NCI-H510A (cell line): ENCODE results near the gene C18orf63.
A peak's percentile ranks its signal among the peaks of the same experiment; 100 is the strongest.
"Not testable (repeated sequence)": the region's sequence is repeated elsewhere in the genome, so short reads cannot be mapped to it uniquely, and the experiment has no call there.

Experiments
- DNase-seq: peaks from one replicate; lab custom pipeline; 2025; lab: John Stamatoyannopoulos, UW

The C18orf63 gene

DNA sequence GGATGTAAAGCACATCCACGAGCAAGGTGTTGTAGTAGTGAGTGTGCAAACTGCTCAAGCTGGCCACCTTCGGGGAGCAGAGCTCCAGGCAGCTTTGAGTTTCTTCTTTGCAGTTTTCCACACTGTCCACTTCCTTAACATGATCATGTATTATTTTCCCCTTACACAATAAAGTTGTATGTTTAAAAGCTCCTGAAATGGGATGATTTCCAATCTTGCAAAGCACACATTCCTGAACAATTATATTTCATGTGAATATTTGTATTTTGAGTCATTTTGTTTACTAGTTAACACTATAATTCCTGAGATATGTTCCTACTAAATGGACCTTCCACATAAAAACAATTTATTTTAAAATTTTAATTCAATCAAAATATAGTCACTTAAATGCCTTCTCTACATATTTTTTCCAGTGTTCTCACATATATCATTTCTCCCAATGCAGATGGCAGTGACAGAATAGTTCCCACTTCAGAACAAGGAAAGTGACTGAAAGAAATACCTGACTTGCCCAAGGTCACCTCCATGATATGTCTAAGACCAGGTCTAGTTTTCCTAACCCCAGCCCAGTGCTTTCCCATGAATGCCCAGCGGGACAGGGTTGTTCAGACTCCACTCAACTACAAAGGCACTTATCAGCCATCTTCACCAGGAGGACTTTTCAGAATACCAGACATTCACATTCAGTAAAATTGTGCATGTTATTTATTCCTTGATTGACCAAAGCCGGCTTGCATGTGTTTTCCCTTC lies 29.4 kb upstream of the C18orf63 start:
- no peak for DNase-seq

DNA sequence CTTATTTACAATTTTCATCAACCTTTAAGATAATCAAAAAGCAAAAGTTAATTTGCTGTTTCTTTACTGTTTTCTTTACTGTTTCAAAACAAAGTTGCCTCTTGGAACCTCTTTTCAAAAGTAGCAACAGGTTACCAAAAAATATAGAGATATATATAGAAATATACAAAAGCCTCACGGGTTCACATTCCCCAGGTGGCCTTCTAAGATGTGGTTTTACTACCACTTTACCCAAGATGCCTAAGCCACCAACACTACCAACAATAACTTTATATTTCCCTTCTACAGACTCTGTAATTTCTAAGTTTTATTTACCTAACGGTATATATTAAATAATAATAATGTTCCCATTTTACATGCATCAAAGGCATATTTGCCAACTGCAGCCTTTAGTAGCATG lies 28.8 kb upstream of the C18orf63 start:
- no peak for DNase-seq

DNA sequence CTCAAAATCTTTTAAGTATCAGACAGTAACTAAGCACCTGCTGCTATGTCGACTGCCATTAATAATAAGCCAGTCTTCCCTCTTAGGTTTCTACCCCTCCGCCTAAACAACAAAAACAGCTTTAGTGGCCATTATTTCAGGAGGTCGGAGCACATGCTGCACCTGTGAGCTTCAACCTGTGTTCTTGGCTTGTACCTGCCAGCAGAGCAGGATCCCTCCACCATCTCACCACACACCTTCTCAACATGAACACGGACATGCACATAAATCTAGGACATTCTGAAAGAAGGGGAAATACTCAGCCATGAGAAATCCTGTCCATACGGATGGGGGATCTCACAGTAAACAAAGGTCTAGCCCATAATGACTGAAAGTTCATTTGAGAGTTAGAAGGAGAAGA lies 27.6 kb upstream of the C18orf63 start:
- no peak for DNase-seq

DNA sequence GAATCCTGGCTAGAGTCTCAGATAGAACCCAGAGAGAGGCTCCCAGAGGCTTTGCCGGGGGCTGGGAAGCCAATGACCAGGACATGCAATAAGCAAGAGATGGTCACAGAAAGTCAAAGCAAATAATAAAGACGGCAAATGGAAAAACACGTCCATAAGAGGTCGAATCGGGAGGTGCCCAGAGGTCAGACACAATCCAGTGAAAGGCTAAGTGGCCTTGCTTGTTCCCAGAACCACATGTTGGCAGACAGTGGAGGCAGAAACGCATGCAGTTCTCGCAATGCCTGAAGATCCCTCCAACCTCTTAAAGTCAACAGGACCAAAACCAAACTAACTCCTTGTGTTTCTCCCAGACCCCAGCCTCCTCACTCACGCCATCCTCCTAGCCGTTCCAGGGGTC lies 26.9 kb upstream of the C18orf63 start:
- no peak for DNase-seq

DNA sequence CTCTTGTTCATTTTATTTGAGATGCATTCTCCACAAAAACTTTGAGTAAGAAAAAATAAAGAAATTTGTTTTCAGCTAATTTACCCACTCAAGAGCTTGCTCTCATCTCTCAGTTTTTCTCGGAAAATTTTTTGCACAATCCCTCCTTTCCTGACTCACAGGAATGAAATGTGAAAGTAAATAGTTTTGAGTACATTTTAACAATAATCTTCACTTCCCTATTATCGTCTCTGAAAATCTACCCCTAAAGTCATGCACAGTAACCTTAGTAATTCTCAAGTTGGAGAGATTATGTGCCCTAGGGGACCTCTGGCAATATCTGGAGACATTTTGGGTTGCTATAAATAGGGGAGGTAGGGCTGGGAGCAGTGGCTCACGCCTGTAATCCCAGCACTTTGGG lies 26.5 kb upstream of the C18orf63 start:
- DNase-seq, result no peak

DNA sequence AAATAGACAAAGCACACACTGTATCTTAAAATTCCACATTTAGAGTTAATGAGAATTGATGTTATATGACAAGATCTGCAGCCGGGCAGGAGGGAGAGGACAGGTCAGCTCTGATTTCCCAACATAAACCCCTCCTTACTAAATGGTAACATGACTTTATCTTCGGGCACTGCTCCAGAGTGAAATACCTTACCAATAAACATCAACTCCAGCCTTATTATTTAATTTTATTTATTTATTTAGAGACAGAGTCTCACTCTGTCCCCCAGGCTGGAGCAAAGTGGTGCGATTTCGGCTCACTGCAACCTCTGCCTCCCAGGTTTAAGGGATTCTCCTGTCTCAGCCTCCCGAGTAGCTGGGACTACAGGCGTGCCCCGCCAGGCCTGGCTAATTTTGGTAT lies 25.6 kb upstream of the C18orf63 start:
- no peak for DNase-seq

DNA sequence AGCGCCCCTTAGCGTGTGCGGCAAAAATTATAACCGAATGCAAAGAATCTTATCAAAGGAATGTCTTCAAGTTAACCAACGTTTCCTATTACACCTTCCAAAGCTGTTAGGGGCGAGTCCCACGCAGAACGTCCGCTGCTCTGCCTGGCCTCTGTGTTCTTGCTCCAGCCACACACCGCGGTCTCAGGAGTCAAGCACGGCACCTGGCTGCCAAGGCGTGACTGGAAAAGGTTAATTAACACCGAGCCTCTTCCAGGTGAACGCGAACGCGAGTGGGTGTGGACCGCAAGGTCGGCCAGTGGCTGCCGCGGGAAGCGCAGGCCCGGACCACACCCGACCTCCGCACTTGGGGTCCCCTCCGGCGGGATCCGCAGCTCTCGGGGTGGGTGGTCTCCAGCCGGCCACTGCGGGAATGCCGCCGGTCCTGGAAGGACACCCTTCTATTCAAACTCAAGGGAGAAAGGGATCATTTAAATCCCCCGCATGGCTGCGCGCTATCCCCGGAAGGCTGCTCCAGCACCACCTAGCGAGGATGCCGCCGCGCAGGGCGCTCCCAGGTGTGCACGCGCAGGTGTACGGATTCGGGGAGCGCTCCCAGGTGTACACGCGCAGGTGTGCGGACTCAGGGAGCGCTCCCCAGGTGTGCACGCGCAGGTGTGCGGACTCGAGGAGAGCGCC lies 24.7 kb upstream of the C18orf63 start:
- DNase-seq, result peak; percentile 92

DNA sequence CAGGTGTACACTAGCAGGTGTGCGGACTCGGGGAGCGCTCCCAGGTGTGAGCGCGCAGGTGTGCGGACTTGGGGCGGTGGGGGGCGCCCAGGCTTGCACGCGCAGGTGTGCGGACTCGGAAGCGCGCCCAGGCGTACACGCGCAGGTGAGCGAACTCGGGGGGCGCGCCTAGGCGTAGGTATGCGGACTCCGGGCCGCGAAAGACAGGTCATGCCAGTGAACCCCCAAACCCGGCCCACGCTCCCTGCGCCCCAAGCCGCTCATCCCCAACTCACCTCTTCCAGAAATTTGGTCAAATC lies 24.2 kb upstream of the C18orf63 start:
- no peak for DNase-seq

DNA sequence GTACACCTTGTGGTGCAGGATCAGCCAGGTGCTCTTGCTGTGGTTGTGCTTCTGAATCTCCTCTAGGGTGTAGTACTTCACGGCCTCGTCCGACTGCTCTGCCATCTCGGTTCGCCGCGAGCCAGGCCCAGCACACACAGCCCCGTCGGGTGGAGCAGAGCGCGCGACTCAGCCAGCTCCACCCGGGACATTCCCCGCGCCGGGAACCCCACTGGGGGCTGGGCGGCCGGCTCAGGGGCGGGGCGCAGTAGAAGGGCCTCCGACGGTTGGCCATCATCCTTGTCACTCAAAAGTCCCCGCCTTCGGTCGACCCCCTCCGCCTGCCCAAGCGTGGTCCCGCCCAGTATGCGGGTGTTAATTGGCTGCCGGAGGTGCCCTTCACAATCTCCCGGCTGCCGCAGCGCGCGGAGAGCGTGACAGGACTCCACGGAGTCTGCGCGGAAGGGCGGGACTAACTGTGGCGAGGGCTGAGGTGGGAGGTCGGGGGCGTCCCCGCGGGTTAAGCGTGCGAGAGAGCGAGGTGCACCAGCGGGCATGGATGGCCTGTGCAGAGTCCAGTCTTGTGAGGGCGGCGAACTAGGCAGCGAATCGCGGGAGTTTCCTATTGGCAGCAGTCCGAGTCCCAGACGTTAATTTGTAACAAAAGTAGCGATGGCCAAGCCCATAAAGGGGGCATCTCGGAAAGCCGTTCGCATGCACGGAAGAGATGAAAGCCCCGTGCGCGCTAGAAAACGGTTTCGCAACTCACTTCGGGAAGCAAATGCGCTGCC lies 23.7 kb upstream of the C18orf63 start, which contains the start of gene CYB5A:
CYB5A (minus strand) TSS at position 193 of the 770 bp plus-strand sequence; CDS start at position 105, 88 bp downstream.
- DNase-seq, result peak; percentile 99

DNA sequence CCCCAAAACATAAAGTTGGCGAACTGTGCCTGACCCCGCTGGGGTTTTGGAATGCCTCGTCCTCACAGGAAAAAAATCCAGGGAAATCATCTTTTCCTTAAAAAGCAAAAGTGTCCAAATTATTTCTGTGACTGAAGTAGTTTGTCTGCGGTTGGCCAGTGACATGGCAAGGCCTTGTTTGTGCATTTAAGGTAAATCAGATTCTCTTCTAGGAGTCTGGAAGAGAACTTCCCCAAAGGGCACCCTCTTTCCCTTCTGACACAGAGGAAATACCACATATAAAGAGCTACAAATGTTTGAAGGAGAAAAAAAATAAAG lies 23.1 kb upstream of the C18orf63 start:
- DNase-seq, result no peak

DNA sequence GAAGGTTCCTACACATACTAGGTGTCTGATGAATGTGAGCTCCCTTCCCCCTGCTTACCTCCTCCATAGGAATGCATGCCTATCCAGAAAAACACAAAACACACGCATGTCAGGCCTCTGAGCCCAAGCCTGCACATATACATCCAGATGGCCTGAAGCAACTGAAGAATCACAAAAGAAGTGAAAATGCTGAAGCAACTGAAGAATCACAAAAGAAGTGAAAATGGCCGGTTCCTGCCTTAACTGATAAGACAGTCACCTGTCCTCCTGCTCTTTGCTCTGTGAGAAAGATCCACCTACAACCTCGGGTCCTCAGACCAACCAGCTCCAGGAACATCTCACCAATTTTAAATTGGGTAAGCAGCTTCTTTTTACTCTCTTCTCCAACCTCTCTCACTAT lies 22.7 kb upstream of the C18orf63 start:
- not testable (repeated sequence) for DNase-seq

DNA sequence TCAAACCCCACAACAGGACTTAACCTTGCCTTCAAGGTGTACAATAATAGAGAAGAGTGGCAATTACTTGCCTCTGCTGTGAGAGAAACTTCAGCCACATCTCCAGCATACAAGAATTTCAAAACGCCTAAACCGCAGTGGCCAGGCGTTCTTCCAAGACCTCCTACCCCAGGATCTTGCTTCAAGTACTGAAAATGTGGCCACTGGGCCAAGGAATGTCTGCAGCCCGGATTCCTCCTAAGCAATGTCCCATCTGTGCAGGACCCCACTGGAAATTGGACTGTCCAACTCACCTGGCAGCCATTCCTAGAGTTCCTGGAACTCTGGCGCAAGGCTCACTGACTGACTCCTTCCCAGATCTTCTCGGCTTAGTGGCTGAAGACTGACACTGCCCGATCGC lies 21.1 kb upstream of the C18orf63 start:
- no peak for DNase-seq

DNA sequence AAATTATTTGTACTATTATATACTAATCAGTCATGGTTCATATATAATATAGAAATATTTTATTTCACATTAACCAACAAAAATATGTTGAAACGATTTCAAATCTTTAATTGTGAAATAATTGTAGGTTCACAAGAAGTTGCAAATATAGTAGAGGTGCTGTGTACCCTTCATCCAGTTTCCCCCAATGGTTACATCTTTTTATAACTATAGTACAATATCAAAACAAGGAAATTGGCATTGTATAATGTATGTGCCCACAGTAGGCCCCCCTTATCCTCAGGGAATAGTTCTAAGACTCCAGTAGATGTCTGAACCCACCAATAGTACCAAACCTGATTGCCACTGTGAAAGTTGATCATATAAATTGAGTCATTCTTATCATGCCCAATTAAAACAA lies 16.5 kb upstream of the C18orf63 start:
- DNase-seq, result no peak

DNA sequence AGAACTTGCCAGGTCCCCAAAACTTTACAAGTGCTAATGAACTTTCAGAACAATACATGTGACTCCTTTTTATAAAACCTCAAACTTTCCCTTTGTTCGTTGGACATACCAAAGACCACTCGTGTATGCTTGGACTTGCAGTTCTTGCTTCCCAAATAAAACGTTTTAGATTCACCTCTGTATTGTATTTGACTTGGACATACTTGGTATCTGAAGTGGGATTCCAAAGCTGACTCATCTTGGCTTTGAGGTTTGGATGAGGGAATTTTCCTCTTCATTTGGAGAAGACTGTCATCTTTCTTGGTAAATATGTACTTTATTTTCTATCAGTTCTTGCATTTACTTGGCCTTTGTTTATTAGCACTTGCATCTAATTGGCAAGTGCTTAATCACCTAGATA lies 15.9 kb upstream of the C18orf63 start:
- no peak for DNase-seq

DNA sequence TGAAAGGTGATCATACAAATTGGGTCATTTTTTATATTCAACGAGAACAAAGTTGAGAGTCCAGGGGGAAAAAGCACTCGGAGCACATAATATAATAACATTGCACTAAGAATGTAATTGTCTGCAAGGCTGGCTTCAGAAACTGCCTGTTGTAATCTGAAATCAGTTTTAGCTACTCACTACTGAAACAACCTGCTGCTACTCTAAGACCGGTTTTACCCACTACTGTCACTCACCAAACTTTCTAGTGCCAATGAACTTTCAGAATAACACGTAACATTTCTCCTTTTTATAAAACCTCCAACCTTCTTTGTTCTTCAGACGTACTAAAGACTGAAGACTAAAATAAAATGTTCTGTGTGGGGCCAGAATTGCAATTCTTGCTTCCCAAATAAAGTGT lies 12.3 kb upstream of the C18orf63 start:
- DNase-seq, result no peak

DNA sequence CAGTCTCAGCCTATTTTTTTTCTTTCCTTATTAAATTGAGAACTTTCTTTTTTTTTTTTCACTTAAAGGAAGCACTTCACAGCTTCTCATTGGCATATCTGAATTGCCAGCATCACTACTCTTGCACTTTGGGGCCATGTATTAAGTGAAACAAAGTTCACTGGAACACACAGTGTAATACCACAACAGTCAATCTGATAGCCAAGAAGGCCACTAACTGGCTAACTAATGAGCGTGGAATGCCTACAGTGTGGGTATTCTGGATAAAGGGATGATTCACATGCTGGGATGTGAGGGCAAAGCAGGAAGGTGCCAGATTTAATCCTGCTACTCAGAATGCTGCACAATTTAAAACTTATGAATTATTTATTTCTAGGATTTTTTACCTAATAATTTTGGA lies 11.7 kb upstream of the C18orf63 start:
- DNase-seq, result no peak

DNA sequence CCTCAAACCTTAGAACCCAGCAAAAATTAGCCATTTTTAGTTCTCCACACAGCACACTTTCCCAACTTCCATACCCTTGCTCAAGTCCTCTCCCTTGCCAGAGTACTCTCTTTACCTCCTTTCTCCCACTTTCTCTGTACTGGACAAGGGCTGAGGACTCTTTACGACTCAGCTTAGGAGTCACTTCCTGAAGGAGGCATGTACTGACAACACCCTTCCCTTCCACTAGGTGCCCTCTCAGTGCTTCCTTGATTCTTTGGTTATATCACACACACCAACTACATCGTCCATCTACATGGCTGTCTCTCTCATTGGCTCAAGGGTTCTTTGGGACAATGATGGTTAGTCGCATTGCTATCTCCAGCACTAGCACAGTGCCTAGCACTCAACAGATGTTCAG lies 5.2 kb upstream of the C18orf63 start:
- peak; percentile 7 for DNase-seq

DNA sequence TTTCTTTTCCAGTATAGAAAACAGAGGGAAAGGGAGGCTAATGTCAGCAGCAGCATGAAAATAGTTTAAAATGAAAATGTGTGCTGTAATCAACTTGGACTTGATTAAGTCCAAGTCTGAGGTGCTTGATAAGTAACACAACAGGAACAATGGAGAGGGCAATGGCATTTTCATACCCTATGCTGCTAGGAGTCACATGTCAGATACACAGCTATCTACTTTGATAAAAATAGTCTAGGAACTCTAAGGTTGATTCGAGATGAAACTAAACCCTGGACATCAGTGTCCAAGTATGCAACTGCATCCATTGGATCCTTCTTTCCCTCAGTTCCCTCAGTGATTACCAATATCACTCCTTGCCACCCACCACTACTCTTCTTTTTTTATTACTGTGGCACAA lies 4.6 kb upstream of the C18orf63 start:
- no peak for DNase-seq

DNA sequence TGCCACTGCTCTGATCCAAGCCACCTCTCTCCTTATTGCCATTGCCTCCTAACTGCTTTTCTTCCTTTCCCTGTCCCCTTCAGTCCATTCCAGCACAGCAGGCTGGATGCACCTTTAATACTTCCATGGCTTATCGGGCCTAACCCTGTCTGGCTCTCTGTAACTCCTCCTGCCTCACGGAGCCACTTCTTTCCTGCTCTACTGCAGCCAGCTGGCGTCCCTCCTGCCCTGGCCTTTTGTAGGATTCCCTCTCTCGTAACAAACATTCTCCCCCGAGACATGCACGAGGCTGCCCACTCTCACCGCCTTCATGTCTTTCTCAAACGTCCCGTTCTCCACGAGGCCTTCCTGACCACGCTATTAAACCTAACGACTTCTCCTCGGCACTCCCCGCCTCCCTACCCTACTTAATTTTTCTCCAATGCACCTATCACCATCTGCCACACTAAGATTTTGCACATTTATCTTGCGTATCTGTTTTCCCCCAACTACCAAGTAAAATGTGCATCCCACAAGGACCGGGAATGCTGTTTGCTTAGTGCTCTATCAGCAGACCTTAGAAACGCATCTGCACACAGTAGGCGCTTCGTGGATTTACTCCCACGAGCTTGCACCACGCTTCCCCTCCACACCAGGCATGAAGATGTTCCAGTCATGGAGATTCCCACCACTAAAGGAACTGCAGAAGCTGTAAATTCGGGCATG lies 728 bp upstream of the C18orf63 start:
- no peak for DNase-seq

DNA sequence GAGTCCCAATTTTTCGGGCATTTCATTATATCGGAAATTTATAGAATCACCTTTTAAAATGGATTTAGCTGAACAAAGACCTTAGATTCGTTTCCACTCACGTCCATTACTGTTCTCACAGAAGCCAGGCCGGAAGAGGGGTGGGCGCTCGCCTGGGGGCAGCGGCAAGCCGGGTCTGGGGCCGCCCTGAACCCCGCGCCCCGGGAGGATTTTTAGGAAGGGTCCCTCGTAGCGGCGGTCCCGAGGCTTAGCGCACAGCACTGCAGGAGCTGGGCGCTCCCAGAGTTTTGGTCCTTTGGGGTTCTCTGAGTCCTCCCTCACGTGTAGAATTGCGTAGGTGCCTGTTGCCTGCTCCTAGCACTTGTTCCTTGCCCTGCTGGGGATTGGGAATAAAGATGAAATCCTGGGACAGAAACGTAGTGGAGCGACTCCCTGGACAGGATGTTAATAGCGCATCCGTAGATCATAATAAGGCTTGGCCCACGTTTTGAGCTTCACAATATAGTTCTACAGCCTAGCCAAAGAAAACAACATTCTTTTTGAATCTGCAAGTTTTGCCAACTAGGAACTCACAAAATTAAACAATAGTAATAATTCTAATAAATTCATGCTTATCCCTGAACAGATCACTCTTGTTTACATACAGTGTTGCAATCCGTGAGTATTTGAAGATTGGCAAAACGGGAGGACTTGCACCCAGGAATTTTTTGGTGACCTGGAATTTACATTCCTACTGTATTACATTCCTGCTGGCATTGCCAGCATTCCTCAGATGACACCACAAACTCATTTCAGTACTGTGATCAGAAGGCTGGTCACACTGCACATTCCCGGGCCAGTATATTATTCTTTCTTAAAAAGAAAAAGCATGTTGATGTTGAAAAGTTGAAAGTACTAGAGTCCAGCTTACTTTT lies 875 bp downstream of the C18orf63 start:
- DNase-seq, result no peak

DNA sequence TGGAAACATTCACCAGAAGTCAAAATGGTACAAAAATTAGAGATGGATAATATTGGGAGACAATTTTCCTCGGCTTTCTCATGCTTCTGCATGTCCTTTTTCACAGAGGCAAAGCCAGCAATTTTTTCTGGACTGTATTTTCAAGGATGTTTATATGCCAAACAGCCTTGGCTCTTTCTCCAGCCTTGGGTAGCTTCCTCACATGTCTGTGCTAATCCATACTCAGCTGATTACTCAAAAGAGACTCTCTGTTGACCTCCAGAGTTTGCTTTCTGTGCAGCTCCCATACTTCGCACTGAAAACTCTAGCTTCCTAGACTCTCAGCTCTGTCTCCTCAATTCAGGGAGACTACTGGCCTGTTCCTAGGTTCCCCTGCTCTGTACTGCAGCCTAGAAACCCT lies 10.6 kb downstream of the C18orf63 start:
- DNase-seq, result no peak

DNA sequence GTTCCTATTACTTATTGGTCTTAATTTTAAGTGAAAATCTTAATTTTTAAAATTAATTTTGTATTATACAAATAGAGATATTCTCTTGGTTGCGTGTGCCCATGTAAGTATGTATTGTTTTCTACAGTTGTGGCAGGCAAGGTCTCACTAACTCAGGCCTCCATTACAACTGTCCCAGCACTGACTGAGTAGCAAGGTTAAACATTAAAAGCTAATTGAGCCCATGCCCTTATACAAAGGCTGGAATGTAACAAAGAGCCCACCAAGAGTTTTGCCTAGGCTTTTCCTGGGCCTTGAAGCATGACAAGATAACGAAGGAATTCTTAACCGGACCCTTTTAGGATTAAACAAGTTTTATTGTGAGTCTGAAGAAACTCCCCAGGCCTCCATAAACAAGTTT lies 11.2 kb downstream of the C18orf63 start:
- DNase-seq, result not testable (repeated sequence)
